Measurements from ENCODE around the gene HABP4.
"Not testable (repeated sequence)": the region's sequence is repeated elsewhere in the genome, so short reads cannot be mapped to it uniquely, and the experiment has no call there.

- TF ChIP-seq POLR2A, POLR2AphosphoS5, TAF1 (IDR thresholded peaks at IDR 0.05; ENCODE audit: low read depth, low read length): not testable (repeated sequence)
Observed at GRCh38 chr9:96503374-96503748, 53.4 kb downstream of the HABP4 start.
